SK-N-DZ (cell line): ENCODE measurements around the gene CLASP2.

Experiments
- DNase-seq: peaks from one replicate; pipeline ENCODE4 v3.0.0-alpha.2; 2015; ENCODE audit warnings: low spot score

Gene CLASP2

DNA sequence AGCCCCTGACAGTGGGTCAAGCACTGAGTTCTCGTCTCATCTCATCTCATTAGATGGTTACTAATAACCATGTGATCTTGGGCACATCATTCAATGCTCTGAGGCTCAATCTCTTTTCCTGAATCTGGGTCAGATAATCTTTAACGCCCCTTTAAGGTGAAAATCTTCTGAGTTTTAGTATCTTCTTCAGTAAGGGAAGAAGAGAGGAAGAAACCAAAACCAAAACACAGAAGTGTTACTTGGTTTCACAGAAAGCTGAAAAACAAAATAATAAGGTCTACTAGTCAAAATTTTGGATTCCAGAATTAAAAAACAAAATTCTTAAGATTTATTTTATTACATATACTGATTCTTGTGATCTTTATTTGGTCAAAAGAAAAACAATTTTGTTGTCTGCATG lies 78.2 kb downstream of the CLASP2 start:
- no peak for DNase-seq

DNA sequence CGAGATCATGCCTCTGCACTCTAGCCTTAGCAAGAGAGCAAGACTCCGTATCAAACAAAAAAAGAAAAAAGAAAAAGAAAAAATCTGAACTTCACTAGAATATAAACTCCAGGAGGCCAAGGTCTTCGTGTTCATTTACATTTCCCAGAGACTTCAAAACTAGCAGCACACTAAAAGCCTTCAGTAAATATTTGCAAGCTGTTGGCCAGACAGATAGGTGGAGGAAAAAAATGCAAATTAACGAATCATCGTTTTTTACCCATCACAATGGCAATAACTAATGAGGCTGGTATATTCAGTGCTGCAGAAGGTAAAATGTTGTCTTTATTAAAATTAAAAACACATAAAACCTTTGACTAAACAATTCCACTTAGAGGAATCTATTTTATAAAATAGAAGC lies 80.6 kb downstream of the CLASP2 start:
- DNase-seq: no peak

DNA sequence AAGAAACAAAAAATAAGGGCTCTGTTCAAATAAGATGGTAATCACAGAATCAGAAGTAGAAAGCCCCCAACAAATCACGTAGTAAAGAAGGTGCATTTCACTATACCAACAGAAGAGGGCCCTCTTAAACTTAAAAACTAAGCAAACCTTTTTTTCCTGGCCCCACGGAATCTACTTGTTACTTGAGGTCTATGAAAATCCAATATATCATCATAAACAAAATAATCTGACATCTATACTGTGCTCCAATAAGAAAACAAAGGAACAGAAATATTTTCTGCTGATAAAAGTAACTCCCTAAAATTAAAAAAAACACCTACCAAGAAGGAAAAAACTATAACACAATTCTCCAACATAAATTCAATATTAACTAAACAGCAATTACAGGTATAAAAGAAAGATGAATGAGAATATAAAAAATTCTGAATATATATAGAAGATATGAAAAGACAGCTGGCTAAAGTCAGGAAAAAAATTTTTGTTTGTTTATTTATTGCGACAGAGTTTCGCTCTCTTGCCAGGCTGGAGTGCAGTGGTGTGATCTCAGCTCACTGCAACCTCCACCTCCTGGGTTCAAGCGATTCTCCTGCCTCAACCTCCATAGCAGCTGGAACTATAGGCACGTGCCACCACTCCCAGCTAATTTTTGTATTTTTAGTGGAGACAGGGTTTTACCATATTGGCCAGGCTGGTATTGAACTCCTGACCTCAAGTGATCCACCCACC lies 81.8 kb downstream of the CLASP2 start:
- DNase-seq: peak; percentile 76

DNA sequence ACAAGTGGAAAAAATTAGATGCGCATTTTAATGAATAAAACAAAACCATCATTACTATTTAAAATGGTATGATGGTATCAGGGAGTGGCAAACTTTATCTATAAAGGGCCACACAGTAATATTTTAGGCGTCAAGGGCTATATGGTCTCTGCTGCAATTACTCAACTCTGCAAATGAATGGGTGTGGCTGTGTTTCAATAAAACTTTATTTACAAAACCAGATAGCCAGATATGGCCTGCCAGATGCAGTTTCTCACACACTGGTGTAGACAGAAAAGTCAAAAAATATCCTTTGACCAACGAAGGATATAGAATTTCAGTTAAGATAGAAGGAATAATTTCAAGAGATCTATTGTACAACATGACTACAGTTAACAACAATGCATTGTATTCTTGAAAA lies 83.8 kb downstream of the CLASP2 start:
- DNase-seq: no peak

DNA sequence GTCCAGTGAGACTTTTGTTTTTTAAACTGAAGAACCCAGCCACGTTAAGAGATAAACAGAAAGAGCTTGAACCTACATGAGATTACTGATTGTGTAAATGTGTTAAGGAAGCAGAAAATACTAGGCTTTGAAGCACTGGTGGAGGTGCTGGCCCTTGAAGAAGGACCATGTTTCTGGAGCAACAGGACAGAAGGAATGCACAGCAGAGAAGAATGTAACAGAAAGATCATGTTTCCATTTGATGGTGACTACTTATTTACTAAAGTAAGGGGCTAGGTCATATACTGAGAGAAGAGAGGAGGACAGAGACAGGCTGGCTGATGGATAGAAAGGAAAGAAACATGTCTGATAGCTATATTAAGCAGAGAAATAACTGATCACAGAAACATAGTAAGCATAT lies 88.8 kb downstream of the CLASP2 start:
- DNase-seq: no peak

DNA sequence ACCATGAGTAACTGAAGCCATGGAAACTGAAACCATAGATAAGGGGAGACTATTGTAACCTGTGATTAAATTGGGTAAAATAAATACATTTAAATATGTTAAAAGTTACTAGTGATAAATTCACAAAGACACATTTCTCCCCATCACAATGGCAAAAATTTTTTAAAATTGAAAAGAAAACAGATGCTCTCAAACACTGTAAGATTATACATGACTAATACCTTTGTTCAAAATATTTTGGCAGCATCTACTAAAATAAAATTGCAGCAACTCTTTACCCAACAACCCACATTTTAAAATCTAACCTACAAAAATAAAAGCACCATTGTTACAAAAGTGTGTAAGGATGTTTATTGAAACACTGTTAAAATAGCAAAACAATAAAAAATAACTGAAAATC lies 93.3 kb downstream of the CLASP2 start:
- DNase-seq: no peak

DNA sequence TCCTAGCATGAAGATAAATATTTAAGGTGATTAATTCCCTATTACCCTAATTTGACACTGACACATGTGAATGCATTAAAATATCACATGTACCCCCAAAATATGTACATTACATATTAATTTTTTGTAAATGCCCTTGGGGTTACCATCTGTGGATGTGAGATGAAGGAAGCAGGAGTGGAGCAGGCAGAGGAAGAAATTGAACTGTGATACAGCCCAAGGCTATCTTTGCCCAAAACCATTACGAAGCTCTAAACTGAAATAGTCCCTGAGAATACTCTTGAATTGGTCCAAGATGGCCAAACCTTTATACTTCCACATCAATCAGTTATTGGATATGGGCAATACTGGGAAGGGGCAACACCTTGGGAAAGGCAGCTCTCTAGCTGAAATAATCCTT lies 105.0 kb downstream of the CLASP2 start:
- DNase-seq: no peak

DNA sequence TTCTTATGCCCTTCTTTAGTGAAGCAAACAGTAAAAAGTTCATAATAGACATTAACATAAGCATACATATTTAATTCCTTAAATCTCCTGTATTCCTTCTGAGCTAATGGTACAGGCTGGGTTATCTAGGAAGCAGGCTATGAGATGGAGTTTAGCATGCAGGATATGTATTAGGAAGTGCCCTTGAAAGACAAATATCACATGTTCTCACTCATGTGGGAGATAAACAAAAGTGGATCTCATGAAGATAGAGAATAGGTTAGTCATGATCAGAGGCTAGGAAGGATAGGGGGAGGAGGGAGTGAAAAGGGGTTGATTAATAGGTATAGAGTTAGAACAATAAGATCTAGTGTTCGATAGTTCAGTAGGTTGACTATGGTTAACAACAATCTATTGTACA lies 105.4 kb downstream of the CLASP2 start:
- DNase-seq: no peak

DNA sequence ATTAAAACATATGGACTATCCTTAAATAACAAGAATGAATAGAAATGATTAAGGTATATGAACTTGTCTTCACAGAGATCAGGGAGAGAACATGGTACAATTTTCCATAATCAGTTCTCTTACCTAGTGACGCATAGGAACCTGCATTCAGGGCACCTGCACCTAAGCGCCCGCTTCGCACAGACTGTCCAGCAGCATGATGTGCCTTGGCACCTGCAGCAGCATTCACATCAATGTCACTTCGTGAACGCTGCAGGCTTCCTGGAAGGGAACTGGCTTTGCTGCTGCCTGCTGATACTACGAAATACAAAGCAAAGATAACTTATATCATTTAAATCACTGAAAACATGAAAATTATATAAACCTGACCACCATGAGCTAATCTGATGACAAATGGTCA lies 115.2 kb downstream of the CLASP2 start:
- no peak for DNase-seq

DNA sequence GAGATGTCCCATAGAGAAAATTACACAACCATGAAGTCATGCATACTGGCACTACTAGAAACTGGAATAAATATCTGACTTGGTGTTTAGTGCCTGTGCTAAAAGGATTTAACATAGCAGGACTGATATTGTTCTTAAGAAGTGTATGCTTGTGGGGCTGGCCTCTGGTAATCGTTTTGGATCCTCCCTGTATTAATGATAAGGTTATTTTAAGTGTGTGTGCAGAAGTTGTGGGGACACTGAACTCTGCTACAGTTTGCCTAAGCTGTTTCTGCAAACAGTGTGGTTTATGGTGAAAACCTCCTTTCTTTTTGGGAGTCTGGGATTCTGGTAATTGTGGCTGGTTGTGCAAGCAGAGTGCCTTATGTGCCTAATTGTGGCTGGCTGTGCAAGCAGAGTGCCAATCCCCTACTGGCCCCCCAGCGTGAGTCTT lies 120.8 kb downstream of the CLASP2 start:
- DNase-seq: no peak

DNA sequence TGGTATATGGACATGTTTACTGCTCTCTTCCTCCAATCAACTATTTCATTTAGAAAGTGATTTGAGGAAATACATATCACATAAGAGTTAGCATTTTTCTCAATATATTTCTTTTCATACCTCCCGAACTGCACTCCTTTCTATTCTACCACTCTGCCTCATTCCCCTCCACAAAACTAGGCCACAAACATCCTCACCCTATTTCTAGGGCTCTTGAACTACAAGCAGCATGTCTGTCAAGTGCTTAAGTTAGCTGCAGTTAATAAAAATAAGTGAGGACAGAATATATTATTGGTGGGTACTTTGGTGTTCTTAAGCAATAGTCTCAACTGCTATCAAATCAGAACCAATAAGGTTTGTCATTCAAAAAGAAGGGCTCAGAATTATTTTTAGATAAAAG lies 125.1 kb downstream of the CLASP2 start:
- no peak for DNase-seq

DNA sequence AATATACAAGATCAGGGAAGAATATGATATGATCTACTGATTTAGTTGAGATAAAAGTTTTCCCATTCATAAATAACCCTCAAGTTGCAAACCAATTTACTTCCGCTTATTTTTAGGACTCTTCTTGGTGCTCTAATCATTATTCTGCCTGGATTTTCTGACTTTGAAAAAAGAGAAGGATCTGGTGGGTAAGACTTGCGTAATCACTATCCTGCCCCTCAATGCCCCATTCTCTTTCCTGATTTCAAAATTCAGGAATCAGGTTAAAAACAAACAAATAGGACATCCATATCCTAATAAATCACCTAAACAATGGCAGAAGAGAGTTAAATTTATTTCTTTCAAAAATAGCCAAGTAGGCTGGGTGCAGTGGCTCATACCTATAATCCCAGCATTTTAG lies 127.5 kb downstream of the CLASP2 start:
- no peak for DNase-seq

DNA sequence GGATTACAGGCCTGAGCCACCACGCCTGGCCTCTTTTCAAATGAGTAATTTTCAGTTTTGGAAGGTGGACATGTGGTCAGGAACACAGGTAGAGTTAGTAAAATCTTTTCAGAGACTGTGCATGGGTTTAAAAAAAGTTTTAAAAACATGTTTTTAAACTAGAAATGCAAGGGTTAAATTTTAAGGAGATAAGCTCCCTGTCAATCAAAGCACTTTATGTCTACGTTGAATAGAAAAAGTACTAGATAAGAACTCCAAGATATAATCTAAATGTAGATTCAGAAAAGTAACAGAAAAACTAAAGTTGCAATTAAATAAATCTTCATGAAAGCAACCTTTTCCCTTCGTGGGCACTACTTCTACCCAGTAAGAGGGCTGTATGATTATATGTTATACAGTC lies 131.7 kb downstream of the CLASP2 start:
- no peak for DNase-seq

DNA sequence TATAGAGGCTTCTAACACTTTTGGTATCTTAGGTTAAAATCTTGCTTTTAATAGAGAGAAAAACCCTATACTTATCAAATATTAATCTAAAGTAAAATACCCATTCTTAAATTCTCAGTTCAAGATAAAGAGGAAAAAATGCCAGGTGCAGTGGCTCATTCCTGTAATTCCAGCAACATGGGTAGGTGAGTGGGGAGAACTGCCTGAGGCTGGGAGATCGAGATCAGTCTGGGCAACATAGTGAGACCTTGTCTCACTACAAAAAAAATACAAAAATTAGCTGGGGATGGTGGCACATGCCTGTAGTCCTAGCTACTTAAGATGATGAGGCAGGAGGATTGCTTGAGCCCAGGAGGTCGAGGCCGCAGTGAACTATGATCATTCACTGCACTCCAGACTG lies 135.8 kb downstream of the CLASP2 start:
- DNase-seq: no peak

DNA sequence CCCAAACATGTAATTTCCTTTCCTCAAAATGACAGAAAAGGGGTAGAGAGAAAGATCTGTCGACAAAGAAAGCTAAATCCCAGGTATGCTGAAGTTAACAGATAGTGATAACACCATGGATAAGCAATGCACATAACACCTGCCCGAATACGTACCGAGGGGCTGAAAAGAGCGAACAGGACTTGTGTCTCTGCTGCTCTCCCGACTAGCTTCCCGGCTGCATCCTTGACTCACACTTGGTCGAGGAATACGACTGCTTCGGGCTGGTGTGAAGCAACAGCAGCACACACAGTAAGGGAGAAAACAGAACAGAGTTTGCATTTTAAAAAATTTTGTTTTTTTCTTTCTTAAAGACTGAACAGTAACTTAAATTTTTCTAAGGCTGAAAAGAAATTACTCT lies 136.4 kb downstream of the CLASP2 start:
- no peak for DNase-seq

DNA sequence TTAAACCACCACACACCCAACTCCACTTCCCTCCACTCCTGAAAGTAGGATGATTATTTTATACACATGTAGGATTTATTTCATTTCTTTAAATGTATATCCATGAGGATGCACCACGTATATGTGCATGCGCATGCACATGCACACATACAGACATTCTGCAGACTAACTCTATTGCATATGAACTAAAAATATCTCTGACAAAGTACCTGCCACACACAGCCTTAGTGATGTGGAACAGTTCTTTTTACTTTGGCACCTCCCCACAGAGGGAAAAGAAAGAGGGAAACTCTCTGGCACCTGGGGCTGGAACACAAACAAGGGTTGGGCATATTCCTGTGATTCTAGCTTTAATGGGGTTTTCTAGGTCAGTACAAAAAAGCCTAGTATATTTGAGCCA lies 138.2 kb downstream of the CLASP2 start:
- DNase-seq: no peak

DNA sequence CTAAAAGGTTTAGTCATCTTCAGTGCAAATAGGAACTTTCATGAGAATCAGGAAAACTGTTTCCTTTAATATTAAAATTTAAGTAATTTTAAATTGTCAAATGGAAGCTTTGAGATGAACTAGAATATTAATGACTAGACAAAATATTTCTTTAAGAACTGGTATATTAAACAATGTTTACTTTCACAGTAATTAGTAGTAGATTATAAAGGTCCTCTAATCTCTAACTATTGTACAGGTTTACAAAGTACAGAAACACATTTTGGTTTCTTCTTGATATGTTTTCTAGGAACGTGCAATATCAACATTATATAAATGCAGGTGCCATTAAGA lies 138.9 kb downstream of the CLASP2 start:
- DNase-seq: no peak

DNA sequence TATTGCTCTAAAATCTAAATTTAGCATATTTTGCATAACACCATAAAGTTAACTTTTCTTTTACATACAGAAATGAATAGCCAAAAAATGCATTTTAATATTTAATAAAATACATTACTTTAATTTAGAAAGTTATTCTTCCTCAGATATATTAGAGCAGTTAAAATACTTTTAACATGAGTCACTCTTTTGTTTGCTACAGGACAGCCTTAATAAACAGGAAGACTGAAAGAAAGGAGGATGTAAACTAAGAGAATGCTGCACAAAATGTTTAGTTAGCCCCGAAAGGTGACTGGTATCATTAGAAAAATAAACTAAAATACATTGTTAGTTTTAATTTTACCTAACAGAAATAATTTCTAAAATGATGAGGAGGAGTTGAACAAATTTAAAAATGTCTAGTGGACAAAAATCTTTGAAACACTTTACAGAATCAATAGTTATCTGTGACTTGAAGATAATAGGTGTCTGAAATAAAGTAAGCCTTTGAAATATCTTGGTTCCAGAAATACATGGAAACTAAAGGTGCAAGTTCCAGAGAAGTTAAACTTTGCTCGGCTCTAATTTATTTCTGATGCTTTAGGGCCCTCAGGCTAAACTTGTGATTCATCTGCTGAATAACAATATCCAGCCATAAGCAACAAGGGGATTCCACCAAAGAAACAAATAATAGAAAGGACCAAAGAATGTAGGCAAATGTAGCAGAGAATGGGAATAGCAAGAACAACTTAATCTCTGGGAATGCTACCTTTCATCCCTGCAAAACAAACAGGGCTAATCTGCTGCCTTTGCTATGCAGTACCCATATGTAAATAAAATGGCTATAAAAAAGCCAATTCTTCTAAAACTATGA lies 139.5 kb downstream of the CLASP2 start:
- no peak for DNase-seq

DNA sequence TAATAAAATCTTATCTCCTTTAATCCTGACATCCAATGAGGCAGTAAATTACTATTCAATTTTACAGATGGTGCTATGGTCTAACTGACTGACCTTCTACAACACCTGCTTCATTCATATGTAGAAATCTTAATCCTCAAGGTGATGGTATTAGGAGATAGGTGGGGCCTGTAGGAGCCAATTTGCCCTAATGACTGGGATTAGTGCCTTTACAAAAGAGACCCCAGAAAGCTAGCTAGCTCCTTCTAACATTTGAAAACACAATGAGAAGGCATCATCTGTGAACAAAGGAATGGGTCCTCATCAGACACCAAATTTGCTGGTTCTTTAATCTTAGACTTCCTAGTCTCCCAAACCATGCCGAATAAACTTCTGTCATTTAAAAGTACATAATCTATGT lies 140.5 kb downstream of the CLASP2 start:
- no peak for DNase-seq

DNA sequence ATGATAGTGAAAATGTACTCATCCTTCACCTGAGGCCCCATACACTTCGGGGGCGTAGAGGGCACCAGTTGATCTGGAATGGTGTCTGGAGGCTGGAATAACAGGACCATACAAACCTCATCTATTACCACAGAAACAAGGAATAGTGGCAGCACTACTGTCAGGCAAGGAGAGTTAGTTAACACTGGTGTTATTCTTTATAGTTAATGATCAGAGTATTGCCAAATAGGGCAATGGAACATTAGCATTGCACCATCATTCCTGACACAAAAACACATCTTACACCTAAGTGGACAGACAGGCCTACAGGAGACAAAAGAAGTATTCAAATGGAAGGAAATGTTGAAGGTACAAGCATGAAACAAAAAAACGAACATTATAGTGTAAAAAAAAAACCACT lies 140.9 kb downstream of the CLASP2 start:
- no peak for DNase-seq

DNA sequence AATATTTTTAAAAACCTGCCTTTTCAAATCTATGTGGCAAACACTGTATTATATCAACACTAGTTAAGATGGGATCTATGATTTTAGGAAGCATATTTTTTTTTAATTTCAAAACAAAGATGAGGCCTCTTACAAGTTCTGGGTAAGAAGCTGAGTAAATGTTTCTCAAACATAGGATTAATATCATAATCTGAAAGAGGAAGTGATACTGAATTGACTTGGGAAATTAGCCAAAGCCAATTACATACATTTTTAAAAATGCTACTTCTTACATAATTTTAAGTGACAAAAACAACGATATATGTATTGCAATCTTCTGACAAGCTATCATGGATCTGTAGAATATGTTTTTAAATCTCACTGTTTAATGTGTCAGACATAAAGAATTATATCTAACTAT lies 142.7 kb downstream of the CLASP2 start:
- DNase-seq: no peak

DNA sequence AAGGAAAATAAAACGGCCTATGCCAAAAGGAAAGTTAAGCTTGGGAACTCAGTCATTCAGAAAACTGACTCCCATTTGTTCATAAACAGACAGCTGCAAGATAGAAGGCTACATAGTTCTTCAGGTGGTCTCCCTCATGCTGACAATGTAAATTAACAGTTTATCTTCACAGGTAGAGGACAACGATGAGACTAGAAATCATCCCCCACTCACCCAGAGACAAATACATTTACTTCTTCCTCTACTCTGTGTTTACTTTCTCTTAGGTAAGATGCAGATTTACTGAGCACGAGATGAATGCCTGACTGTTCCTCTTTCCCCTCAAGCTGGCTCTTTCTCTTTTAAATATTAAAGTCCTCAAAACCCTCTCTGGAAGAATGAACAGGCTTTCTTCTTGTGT lies 160.2 kb downstream of the CLASP2 start:
- DNase-seq: no peak

DNA sequence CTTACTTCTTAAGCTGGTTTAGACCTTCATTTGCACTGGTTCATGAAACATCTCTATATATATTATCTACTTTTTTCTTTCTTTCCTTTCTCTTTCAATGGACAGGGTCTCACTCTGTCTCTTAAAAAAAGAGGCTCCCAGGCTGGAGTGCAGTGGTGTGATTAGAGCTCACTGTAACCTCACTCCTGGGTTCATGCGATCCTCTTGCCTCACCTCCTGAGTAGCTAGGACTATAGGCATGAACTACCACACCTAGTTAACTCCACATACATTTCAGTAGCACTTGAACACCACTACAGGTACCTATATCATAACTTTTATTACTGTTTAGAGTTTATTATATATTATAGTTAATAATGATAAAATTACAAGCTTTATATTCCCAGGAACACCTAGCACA lies 160.8 kb downstream of the CLASP2 start:
- DNase-seq: no peak
